IMR-90 (cell line): ENCODE data around the gene SCYGR7. TPM values are rescaled to one million over a fixed set of nuclear protein-coding genes. Genes with fewer than 3 reads are reported as not detected.
A peak's percentile ranks its signal among the peaks of the same experiment; 100 is the strongest.

Source experiments
- ATAC-seq: fragments of 200-7000 bp; cut with Tn5 transposase; 2 replicates; pipeline ENCODE4 v1.9.1; 2020; ENCODE audit warnings: low read depth, mild to moderate bottlenecking, moderate library complexity
- BruUV-seq: library from RNA; stranded (reverse); fragments of 400-500 nt; replicated peaks from 2 replicates; lab custom pipeline; 2021; lab: Mats Ljungman, UMichigan
- CTCF ChIA-PET: fragments of 300-600 bp; formaldehyde crosslinking; extraction: SDS; loops from one replicate; lab custom pipeline; 2021; ENCODE audit warnings: antibody characterized with exemption; lab: Yijun Ruan, JAX
- POLR2A ChIA-PET: fragments of 300-600 bp; sonication (Branson Sonifier 250); formaldehyde crosslinking; loops from one replicate; lab custom pipeline; 2022; ENCODE audit warnings: antibody characterized with exemption; ENCODE audit not compliant: unreplicated experiment; lab: Charles Lee
- DNase-seq: peaks from one replicate; pipeline ENCODE4 v3.0.0; 2013
- H2AFZ ChIP-seq: replicated peaks from 2 replicates; pipeline ENCODE3; 2013; ENCODE audit warnings: low read length, mild to moderate bottlenecking; ENCODE audit not compliant: poor library complexity
- H2AK5ac ChIP-seq: 2 replicates; pipeline ENCODE4 v1.6.1; 2013; ENCODE audit warnings: low read depth, low read length, inconsistent platforms
- H2AK9ac ChIP-seq: replicated peaks from 2 replicates; pipeline ENCODE3; 2013; ENCODE audit warnings: mild to moderate bottlenecking, low read depth, low read length, moderate library complexity; ENCODE audit not compliant: poor library complexity
- H2BK120ac ChIP-seq: 2 replicates; pipeline ENCODE4 v1.6.1; 2013; ENCODE audit warnings: low read depth, low read length, inconsistent platforms
- H2BK15ac ChIP-seq: 3 replicates; pipeline ENCODE4 v1.6.1; 2013; ENCODE audit warnings: low read depth, low read length, inconsistent platforms
- H2BK20ac ChIP-seq: 2 replicates; pipeline ENCODE4 v1.6.1; 2013; ENCODE audit warnings: low read depth, mild to moderate bottlenecking, inconsistent platforms, low read length, moderate library complexity
- H2BK5ac ChIP-seq: 2 replicates; pipeline ENCODE4 v1.6.1; 2013; ENCODE audit warnings: mild to moderate bottlenecking, low read depth, low read length, inconsistent platforms; ENCODE audit not compliant: poor library complexity, severe bottlenecking
- H3K14ac ChIP-seq: replicated peaks from 2 replicates; pipeline ENCODE4 v1.6.1; 2013; ENCODE audit warnings: low read depth, low read length, inconsistent platforms
- H3K18ac ChIP-seq: 2 replicates; pipeline ENCODE4 v1.6.1; 2013; ENCODE audit warnings: low read depth, low read length, control low read depth
- H3K23ac ChIP-seq: 2 replicates; pipeline ENCODE4 v1.6.1; 2013; ENCODE audit warnings: low read depth, low read length, inconsistent platforms
- H3K27ac ChIP-seq: 2 replicates; pipeline ENCODE4 v1.5.1; 2013; ENCODE audit warnings: mild to moderate bottlenecking, control low read depth, low read length; ENCODE audit not compliant: insufficient read depth
- H3K27me3 ChIP-seq: 2 replicates; pipeline ENCODE4 v1.6.1; 2013; ENCODE audit warnings: low read length; ENCODE audit not compliant: control insufficient read depth, insufficient read depth
- H3K36me3 ChIP-seq: 2 replicates; pipeline ENCODE4 v1.6.1; 2013; ENCODE audit warnings: low read length, mixed read lengths; ENCODE audit not compliant: control insufficient read depth, insufficient read depth
- H3K4ac ChIP-seq: 2 replicates; pipeline ENCODE4 v1.6.1; 2013; ENCODE audit warnings: low read depth, low read length, inconsistent platforms
- H3K4me1 ChIP-seq: 2 replicates; pipeline ENCODE4 v1.6.1; 2013; ENCODE audit warnings: low read length, mixed read lengths; ENCODE audit not compliant: control insufficient read depth, insufficient read depth
- H3K4me2 ChIP-seq: 2 replicates; pipeline ENCODE4 v1.6.1; 2013; ENCODE audit warnings: low read depth, mild to moderate bottlenecking, control low read depth, low read length, moderate library complexity
- H3K4me3 ChIP-seq: 2 replicates; pipeline ENCODE4 v1.5.1; 2013; ENCODE audit warnings: low read depth, mild to moderate bottlenecking, control low read depth, low read length, moderate library complexity; ENCODE audit not compliant: insufficient read depth
- H3K56ac ChIP-seq: 2 replicates; pipeline ENCODE4 v1.6.1; 2013; ENCODE audit warnings: low read length, inconsistent platforms; ENCODE audit not compliant: insufficient read depth; ENCODE audit errors: extremely low read depth
- H3K79me1 ChIP-seq, 2 experiments: 2 replicates each; pipeline ENCODE4 v1.6.1; 2013; ENCODE audit warnings: low read length in 2 of 2, inconsistent platforms in 1 of 2, low read depth in 1 of 2
- H3K9ac ChIP-seq: 2 replicates; pipeline ENCODE4 v1.6.1; 2013; ENCODE audit warnings: low read depth, low read length, control low read depth
- H3K9me1 ChIP-seq: 2 replicates; pipeline ENCODE4 v1.6.1; 2013; ENCODE audit warnings: low read length, inconsistent platforms; ENCODE audit not compliant: insufficient read depth
- H3K9me3 ChIP-seq: 2 replicates; pipeline ENCODE4 v1.6.1; 2013; ENCODE audit warnings: low read length; ENCODE audit not compliant: control insufficient read depth, insufficient read depth
- H4K20me1 ChIP-seq: 2 replicates; pipeline ENCODE4 v1.6.1; 2013; ENCODE audit warnings: low read length, inconsistent platforms; ENCODE audit not compliant: insufficient read depth
- H4K5ac ChIP-seq: 2 replicates; pipeline ENCODE4 v1.6.1; 2013; ENCODE audit warnings: mild to moderate bottlenecking, low read depth, low read length, control low read depth
- H4K8ac ChIP-seq, 2 experiments: 2 replicates each; pipeline ENCODE4 v1.6.1; 2013; ENCODE audit warnings: low read depth in 2 of 2, low read length in 2 of 2, control low read depth in 1 of 2, inconsistent platforms in 1 of 2
- H4K91ac ChIP-seq: 2 replicates; pipeline ENCODE4 v1.6.1; 2013; ENCODE audit warnings: low read depth, low read length, inconsistent platforms; ENCODE audit not compliant: insufficient read depth
- CEBPB ChIP-seq: IDR thresholded peaks from 2 replicates; pipeline ENCODE4 v1.6.1; 2012; ENCODE audit warnings: low read depth, low read length, improper control_type of control experiment
- FOS ChIP-seq: fragments of 150-350 bp; IDR thresholded peaks from 2 replicates; pipeline ENCODE4 v1.6.1; 2016; ENCODE audit warnings: low read depth, low read length
- MXI1 ChIP-seq: IDR thresholded peaks from 2 replicates; pipeline ENCODE4 v1.6.1; 2012; ENCODE audit warnings: low read depth, mild to moderate bottlenecking, low read length, moderate library complexity, borderline replicate concordance
- NFE2L2 ChIP-seq: fragments of 150-350 bp; IDR thresholded peaks from 2 replicates; pipeline ENCODE4 v1.6.1; 2016; ENCODE audit warnings: low read depth, mild to moderate bottlenecking, low read length
- POLR2A ChIP-seq: IDR thresholded peaks from 2 replicates; pipeline ENCODE4 v1.6.1; 2012; ENCODE audit warnings: mild to moderate bottlenecking, low read depth, low read length
- SMC3 ChIP-seq: fragments of 150-350 bp; IDR thresholded peaks from 2 replicates; pipeline ENCODE4 v1.6.1; 2016; ENCODE audit warnings: low read depth, mild to moderate bottlenecking, antibody characterized with exemption, low read length, moderate library complexity
- WGBS, 2 experiments: methylation state at CpG; one replicate each; pipeline versions ENCODE4 v1.1.5 to v1.1.7; 2013; ENCODE audit warnings: missing lambda C conversion rate in 2 of 2; ENCODE audit not compliant: insufficient read length in 1 of 2; ENCODE audit errors: extremely low coverage in 2 of 2; 5-methylcytosine and 5-hydroxymethylcytosine counted together
- dilution Hi-C: fragments of 300-500 bp; cut with HindIII; formaldehyde crosslinking; loops from one replicate; pipeline ENCODE4 v1.14.3; 2018; ENCODE audit warnings: low sequenced_read_pairs; ENCODE audit not compliant: unreplicated experiment
- in situ Hi-C: fragments of 300-500 bp; cut with MboI; formaldehyde crosslinking; loops from 3 replicates; pipeline ENCODE4 v1.14.3; 2019; ENCODE audit warnings: low sequenced_read_pairs, inconsistent platforms, mixed read lengths
- intact Hi-C: fragments of 100-400 bp; cut with micrococcal nuclease; formaldehyde crosslinking; loops from 2 replicates; pipeline ENCODE4 v1.10.0; 2022
- polyA plus RNA-seq, 3 experiments: library from polyadenylated mRNA; depleted of rRNA; stranded (reverse); fragments of >200 nt; gene quantifications; 2 replicates each; pipeline ENCODE4 v1.2.3, GENCODE V29; 2012; ENCODE audit warnings: low replicate concordance in 1 of 3
- total RNA-seq: library from RNA; depleted of rRNA; stranded (reverse); fragments of >200 nt; gene quantifications from 2 replicates; pipeline ENCODE4 v1.2.3, GENCODE V29; 2012
- TF ChIP-seq, protein P1 (sequence below): fragments of 150-350 bp; IDR thresholded peaks from 2 replicates; pipeline ENCODE4 v1.6.1; 2016; ENCODE audit warnings: low read depth, mild to moderate bottlenecking, low read length, moderate library complexity, borderline replicate concordance

Gene SCYGR7
- total and polyA plus RNA-seq, 2 of the 4 experiments (the other 2 are of a cell fraction), result not detected

DNA sequence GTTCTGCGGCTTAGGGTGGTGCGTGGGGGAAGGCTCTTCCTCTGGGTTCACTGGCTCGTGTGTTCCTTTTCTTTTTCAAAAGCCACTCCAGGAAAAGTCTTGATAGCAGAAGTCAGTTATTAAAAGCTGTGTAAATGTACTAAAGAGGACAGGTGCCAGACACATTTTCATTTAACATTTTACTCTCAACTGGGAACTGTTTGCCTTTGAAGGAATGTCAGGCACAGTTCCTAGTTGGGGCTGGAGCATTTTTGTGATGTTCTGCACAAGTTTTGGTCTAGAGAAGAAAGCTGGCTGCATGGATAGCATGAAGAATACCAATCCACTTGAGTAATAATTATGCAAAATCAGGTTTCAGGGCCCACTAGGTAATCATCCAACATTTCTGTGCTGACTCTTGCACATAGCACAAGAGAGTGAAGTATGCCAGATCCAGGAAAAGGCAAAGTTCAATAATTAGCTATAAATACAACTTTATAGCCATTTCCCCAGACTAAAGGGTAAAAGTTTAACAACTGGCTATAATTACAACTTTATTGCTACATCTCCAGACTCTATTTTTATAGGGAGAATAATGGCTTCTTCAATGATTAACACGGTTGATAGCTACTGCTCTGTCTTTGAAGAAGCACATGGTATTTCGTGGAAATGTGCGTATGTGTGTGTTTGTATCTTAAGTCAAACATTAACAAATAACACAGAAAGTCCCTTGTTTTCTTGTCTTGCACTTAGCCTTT lies 33.8 kb downstream of the SCYGR7 start:
- intact Hi-C loops (no loop called here), in situ Hi-C loops (loop anchor here (10.0 kb wide), 2 partner anchors 287 to 627 kb away; partner anchors contain the start of gene AGFG1), dilution Hi-C loops (no loop called here)
- Histone ChIP-seq H3K36me3 (no peaks in the 10 kb centered on the region), H2BK5ac (no peak overlapping the region), H3K14ac (no peak overlapping the region), H3K23ac (no peak overlapping the region), H4K91ac (no peak overlapping the region), H4K20me1 (no peaks in the 10 kb centered on the region), H3K27ac (no peak overlapping the region), H3K79me1 (no peaks in the 10 kb centered on the region), H3K9me1 (no peaks in the 10 kb centered on the region), H2AFZ (no peak overlapping the region), H3K9ac (no peak overlapping the region), H2BK20ac (no peak overlapping the region), H3K4ac (no peak overlapping the region), H2BK15ac (no peak overlapping the region), H2AK9ac (no peak overlapping the region), H2AK5ac (no peak overlapping the region), H2BK120ac (no peak overlapping the region), H3K9me3 (no peaks in the 10 kb centered on the region), H3K27me3 (no peaks in the 10 kb centered on the region), H3K56ac (no peak overlapping the region), H4K8ac (no peak overlapping the region), H4K5ac (no peak overlapping the region), H3K4me3 (no peak overlapping the region), H3K4me2 (no peak overlapping the region), H3K4me1 (no peaks in the 10 kb centered on the region), H3K18ac (no peak overlapping the region)
- DNase-seq (peak; percentile 8), ATAC-seq (no peak)
- POLR2A ChIA-PET, result no interaction called here
- CTCF ChIA-PET, result no interaction called here
- BruUV-seq, result no TSS peak
- WGBS, 2 experiments, result no CpG with 5 or more reads among the region's 6 CpGs
- TF ChIP-seq CEBPB (no peak), MXI1 (no peak), NFE2L2 (no peak), FOS (no peak), SMC3 (no peak), POLR2A (no peak)
- TF ChIP-seq, protein P1, sequence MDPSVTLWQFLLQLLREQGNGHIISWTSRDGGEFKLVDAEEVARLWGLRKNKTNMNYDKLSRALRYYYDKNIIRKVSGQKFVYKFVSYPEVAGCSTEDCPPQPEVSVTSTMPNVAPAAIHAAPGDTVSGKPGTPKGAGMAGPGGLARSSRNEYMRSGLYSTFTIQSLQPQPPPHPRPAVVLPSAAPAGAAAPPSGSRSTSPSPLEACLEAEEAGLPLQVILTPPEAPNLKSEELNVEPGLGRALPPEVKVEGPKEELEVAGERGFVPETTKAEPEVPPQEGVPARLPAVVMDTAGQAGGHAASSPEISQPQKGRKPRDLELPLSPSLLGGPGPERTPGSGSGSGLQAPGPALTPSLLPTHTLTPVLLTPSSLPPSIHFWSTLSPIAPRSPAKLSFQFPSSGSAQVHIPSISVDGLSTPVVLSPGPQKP, result no peak
